HepG2 (cell line): ENCODE data around the gene GPR15LG. TPM values are rescaled to one million over a fixed set of nuclear protein-coding genes. Genes with fewer than 3 reads are reported as not detected.
A peak's percentile ranks its signal among the peaks of the same experiment; 100 is the strongest.

Experiments used
- CEBPG ChIP-seq: IDR thresholded peaks from 2 replicates; pipeline ENCODE4 v1.6.1; 2016
- CREM ChIP-seq, 2 experiments: sonication (generic) in 1 of 2; formaldehyde crosslinking in 1 of 2; IDR thresholded peaks; 2 replicates each; pipeline versions ENCODE4 v1.4.0 to v1.6.1; 2016 to 2020; ENCODE audit warnings: antibody characterized with exemption in 1 of 2, mild to moderate bottlenecking in 1 of 2, missing genetic modification reagents in 1 of 2
- FOXC1 ChIP-seq: sonication (generic); formaldehyde crosslinking; IDR thresholded peaks from 2 replicates; pipeline ENCODE4 v1.8.0; 2022; ENCODE audit warnings: mild to moderate bottlenecking, missing genetic modification reagents, borderline replicate concordance
- HMGXB4 ChIP-seq, 2 experiments: sonication (generic) in 1 of 2; formaldehyde crosslinking in 1 of 2; IDR thresholded peaks; 2 replicates each; pipeline versions ENCODE4 v1.4.0 to v1.6.1; 2018 to 2020; ENCODE audit warnings: missing genetic modification reagents in 2 of 2, borderline replicate concordance in 1 of 2, low read depth in 1 of 2, mild to moderate bottlenecking in 1 of 2, missing biosample characterization in 1 of 2
- MBD4 ChIP-seq: IDR thresholded peaks from 2 replicates; pipeline ENCODE4 v1.6.1; 2012; ENCODE audit warnings: low read length, inconsistent platforms, borderline replicate concordance
- MTERF4 ChIP-seq: sonication (generic); formaldehyde crosslinking; IDR thresholded peaks from 2 replicates; pipeline ENCODE4 v1.8.0; 2023; ENCODE audit warnings: mild to moderate bottlenecking, missing genetic modification reagents
- MXI1 ChIP-seq: IDR thresholded peaks from 3 replicates; pipeline ENCODE4 v1.6.1; 2012; ENCODE audit warnings: low read depth, low read length, inconsistent platforms, borderline replicate concordance
- NFRKB ChIP-seq: fragments of 450-650 bp; IDR thresholded peaks from 2 replicates; pipeline ENCODE4 v1.6.1; 2017
- PAF1 ChIP-seq: IDR thresholded peaks from 2 replicates; pipeline ENCODE4 v1.6.1; 2016; ENCODE audit warnings: missing genetic modification reagents, missing compliant biosample characterization
- POLR2AphosphoS5 ChIP-seq: IDR thresholded peaks from 2 replicates; pipeline ENCODE4 v1.6.1; 2012; ENCODE audit warnings: low read depth, low read length
- RBM39 ChIP-seq: fragments of 200-400 bp; formaldehyde crosslinking; IDR thresholded peaks from one replicate; pipeline ENCODE4 v1.6.1; 2018; ENCODE audit warnings: antibody characterized with exemption, mild to moderate bottlenecking, low read depth, low read length; ENCODE audit not compliant: poor library complexity, severe bottlenecking
- RXRB ChIP-seq: IDR thresholded peaks from 2 replicates; pipeline ENCODE4 v1.6.1; 2016; ENCODE audit warnings: borderline replicate concordance, missing genetic modification reagents, missing compliant biosample characterization
- SAFB2 ChIP-seq: sonication (generic); formaldehyde crosslinking; IDR thresholded peaks from 2 replicates; pipeline ENCODE4 v1.5.1; 2020; ENCODE audit warnings: missing genetic modification reagents, low read depth, mild to moderate bottlenecking, borderline replicate concordance
- SATB2 ChIP-seq: sonication (generic); formaldehyde crosslinking; IDR thresholded peaks from 2 replicates; pipeline ENCODE4 v1.5.0; 2020; ENCODE audit warnings: missing genetic modification reagents
- SNAPC2 ChIP-seq: sonication (generic); formaldehyde crosslinking; IDR thresholded peaks from 2 replicates; pipeline ENCODE4 v1.8.1; 2022; ENCODE audit warnings: mild to moderate bottlenecking, missing genetic modification reagents
- ZNF160 ChIP-seq: sonication (generic); formaldehyde crosslinking; IDR thresholded peaks from 2 replicates; pipeline ENCODE4 v1.8.0; 2022; ENCODE audit warnings: mild to moderate bottlenecking, inconsistent platforms, missing genetic modification reagents
- ZNF235 ChIP-seq: sonication (generic); formaldehyde crosslinking; IDR thresholded peaks from 2 replicates; pipeline ENCODE4 v1.8.1; 2023; ENCODE audit warnings: mild to moderate bottlenecking, missing genetic modification reagents, borderline replicate concordance
- ZNF430 ChIP-seq: sonication (generic); formaldehyde crosslinking; IDR thresholded peaks from 2 replicates; pipeline ENCODE4 v1.9.0; 2021; ENCODE audit warnings: mild to moderate bottlenecking, missing genetic modification reagents
- ZNF451 ChIP-seq: sonication (generic); formaldehyde crosslinking; IDR thresholded peaks from 2 replicates; pipeline ENCODE4 v1.5.0; 2020; ENCODE audit warnings: mild to moderate bottlenecking, missing genetic modification reagents
- ZNF503 ChIP-seq: sonication (generic); formaldehyde crosslinking; IDR thresholded peaks from 2 replicates; pipeline ENCODE4 v1.4.0; 2020; ENCODE audit warnings: missing genetic modification reagents
- ZNF556 ChIP-seq: sonication (generic); formaldehyde crosslinking; IDR thresholded peaks from 2 replicates; pipeline ENCODE4 v1.4.0; 2020; ENCODE audit warnings: mild to moderate bottlenecking, missing genetic modification reagents, borderline replicate concordance
- ZNF605 ChIP-seq: sonication (generic); formaldehyde crosslinking; IDR thresholded peaks from 2 replicates; pipeline ENCODE4 v1.8.0; 2022; ENCODE audit warnings: mild to moderate bottlenecking, missing genetic modification reagents
- ZNF775 ChIP-seq: sonication (generic); formaldehyde crosslinking; IDR thresholded peaks from 2 replicates; pipeline ENCODE4 v1.4.0; 2020; ENCODE audit warnings: missing genetic modification reagents, mild to moderate bottlenecking, moderate library complexity, borderline replicate concordance
- ZSCAN21 ChIP-seq: sonication (generic); formaldehyde crosslinking; IDR thresholded peaks from 2 replicates; pipeline ENCODE4 v1.8.0; 2022; ENCODE audit warnings: mild to moderate bottlenecking, missing genetic modification reagents, moderate library complexity, borderline replicate concordance
- ZSCAN9 ChIP-seq: IDR thresholded peaks from 2 replicates; pipeline ENCODE4 v1.6.1; 2016; ENCODE audit warnings: borderline replicate concordance
- polyA plus RNA-seq, 8 experiments: library from polyadenylated mRNA; depleted of rRNA in 3 of 8; stranded (reverse) in 7 of 8; unstranded in 1 of 8; fragments of >200 nt; fragmentation: Illumina TruSeq in 4 of 8; extraction: Trizol in 4 of 8; gene quantifications; 2 replicates each; pipeline versions ENCODE4 v1.2.1 to v1.2.3, GENCODE V29; 2011 to 2016; ENCODE audit warnings: low read depth in 4 of 8, missing spikeins in 1 of 8, mixed read lengths in 1 of 8; ENCODE audit not compliant: insufficient read depth in 1 of 8
- total RNA-seq, 5 experiments: library from RNA; depleted of rRNA; stranded (reverse); fragments of >200 nt; fragmentation: Illumina TruSeq; extraction: Trizol; gene quantifications; 2 replicates each; pipeline ENCODE4 v1.2.3, GENCODE V29; 2016; ENCODE audit warnings: low read depth in 1 of 5

The GPR15LG gene
- total and polyA plus RNA-seq, 2 of the 13 experiments (the other 11 are each of a cell fraction or from before 2014, with no cell fraction given): not detected

- TF ChIP-seq FOXC1 (CRISPR knock-in tag) (peak; percentile 80; the same call in 1 of the 2 replicates), HMGXB4 (CRISPR knock-in tag; IDR thresholded peaks at IDR 0.05; ENCODE audit: borderline replicate concordance in 1 of 2, low read depth in 1 of 2) (peak; percentile 88 to 93), SATB2 (CRISPR knock-in tag) (0 out of 2 replicates have a peak, but pooled peaks have one; percentile 53), SNAPC2 (peak; percentile 33; the same call in 1 of the 2 replicates), RXRB (CRISPR knock-in tag) (peak; percentile 58), ZNF430 (peak; percentile 67; the same call in 1 of the 2 replicates), MBD4 (no peak), ZNF605 (CRISPR knock-in tag) (peak; percentile 79; the same call in 1 of the 2 replicates), CREM (IDR thresholded peaks at IDR 0.05) (peak; percentile 99), CREM (CRISPR knock-in tag; IDR thresholded peaks at IDR 0.05) (peak; percentile 93), ZNF775 (CRISPR knock-in tag) (no peak), SAFB2 (CRISPR knock-in tag) (no peak), NFRKB (peak; percentile 55), ZSCAN21 (CRISPR knock-in tag) (peak; percentile 41; the same call in 1 of the 2 replicates), PAF1 (CRISPR knock-in tag) (no peak), ZNF160 (CRISPR knock-in tag) (peak; percentile 81; the same call in 1 of the 2 replicates), CEBPG (peak; percentile 93), ZNF235 (CRISPR knock-in tag) (no peak), ZNF451 (no peak; the same call in 1 of the 2 replicates), POLR2AphosphoS5 (peak; percentile 72), MXI1 (peak; percentile 61; the same call in 1 of the 3 replicates), RBM39 (peak; percentile 89), MTERF4 (CRISPR knock-in tag) (peak; percentile 69; the same call in 1 of the 2 replicates), ZSCAN9 (CRISPR knock-in tag) (no peak), ZNF556 (CRISPR knock-in tag) (peak; percentile 72; the same call in 1 of the 2 replicates), ZNF503 (CRISPR knock-in tag) (peak; percentile 86)
These were observed 34.2 kb upstream of the GPR15LG start, which contains the start of gene GHITM (continued) for GRCh38 chr10:84139126-84140035.
